GM21529 (cell line): ENCODE measurements around the gene GALNT2.

ENCODE experiments used
- ATAC-seq: cut with Tn5 transposase; IDR thresholded peaks from one replicate; pipeline ENCODE4 v1.9.1; 2021; ENCODE audit not compliant: unreplicated experiment

Gene GALNT2

GRCh38 chr1:230050973-230051735 is 15.9 kb upstream of the GALNT2 start:
- ATAC-seq: no peak

GRCh38 chr1:230052018-230052417 is 15.0 kb upstream of the GALNT2 start:
- no peak for ATAC-seq

GRCh38 chr1:230052665-230053064 is 14.4 kb upstream of the GALNT2 start:
- ATAC-seq: no peak

- ATAC-seq: no peak
Measured at GRCh38 chr1:230054092-230054749, 12.8 kb upstream of the GALNT2 start.

- ATAC-seq: no peak
Measured at GRCh38 chr1:230056098-230056497, 10.9 kb upstream of the GALNT2 start.

GRCh38 chr1:230057100-230057499 is 9.9 kb upstream of the GALNT2 start:
- no peak for ATAC-seq

GRCh38 chr1:230057681-230058565 is 9.1 kb upstream of the GALNT2 start:
- no peak for ATAC-seq

- ATAC-seq: no peak
Measured at GRCh38 chr1:230058626-230059025, 8.4 kb upstream of the GALNT2 start.

- no peak for ATAC-seq
Measured at GRCh38 chr1:230061801-230062200, 5.2 kb upstream of the GALNT2 start.

- ATAC-seq: no peak
Measured at GRCh38 chr1:230062521-230062920, 4.5 kb upstream of the GALNT2 start.

- ATAC-seq: no peak
Measured at GRCh38 chr1:230064283-230064682, 2.8 kb upstream of the GALNT2 start.

- ATAC-seq: no peak
Measured at GRCh38 chr1:230065161-230065560, 1.9 kb upstream of the GALNT2 start.

- ATAC-seq: no peak
Measured at GRCh38 chr1:230065571-230065970, 1.5 kb upstream of the GALNT2 start.

GRCh38 chr1:230066031-230066430 is 1.0 kb upstream of the GALNT2 start:
- no peak for ATAC-seq

GRCh38 chr1:230067419-230067870 is 407 bp downstream of the GALNT2 start:
- ATAC-seq: peak; percentile 23

- peak; percentile 2 for ATAC-seq
Measured at GRCh38 chr1:230067871-230068620, 1.0 kb downstream of the GALNT2 start.

- ATAC-seq: no peak
Measured at GRCh38 chr1:230068621-230068873, 1.5 kb downstream of the GALNT2 start.

GRCh38 chr1:230068952-230069684 is 2.1 kb downstream of the GALNT2 start:
- no peak for ATAC-seq

- no peak for ATAC-seq
Measured at GRCh38 chr1:230069796-230070195, 2.8 kb downstream of the GALNT2 start.
